AG09319 (cell line): ENCODE results near the gene HSF2BP.
"Not testable (repeated sequence)": the region's sequence is repeated elsewhere in the genome, so short reads cannot be mapped to it uniquely, and the experiment has no call there.

Source experiments
- DNase-seq: peaks from one replicate; pipeline ENCODE4 v3.0.0-alpha.2; 2010; ENCODE audit warnings: low read depth; ENCODE audit errors: extremely low read depth
- TF ChIP-seq, protein P1 (sequence below): IDR thresholded peaks from 2 replicates; pipeline ENCODE4 v1.5.1; 2011; ENCODE audit warnings: low read depth, mild to moderate bottlenecking, inconsistent platforms, low read length, moderate library complexity

The HSF2BP gene

DNA sequence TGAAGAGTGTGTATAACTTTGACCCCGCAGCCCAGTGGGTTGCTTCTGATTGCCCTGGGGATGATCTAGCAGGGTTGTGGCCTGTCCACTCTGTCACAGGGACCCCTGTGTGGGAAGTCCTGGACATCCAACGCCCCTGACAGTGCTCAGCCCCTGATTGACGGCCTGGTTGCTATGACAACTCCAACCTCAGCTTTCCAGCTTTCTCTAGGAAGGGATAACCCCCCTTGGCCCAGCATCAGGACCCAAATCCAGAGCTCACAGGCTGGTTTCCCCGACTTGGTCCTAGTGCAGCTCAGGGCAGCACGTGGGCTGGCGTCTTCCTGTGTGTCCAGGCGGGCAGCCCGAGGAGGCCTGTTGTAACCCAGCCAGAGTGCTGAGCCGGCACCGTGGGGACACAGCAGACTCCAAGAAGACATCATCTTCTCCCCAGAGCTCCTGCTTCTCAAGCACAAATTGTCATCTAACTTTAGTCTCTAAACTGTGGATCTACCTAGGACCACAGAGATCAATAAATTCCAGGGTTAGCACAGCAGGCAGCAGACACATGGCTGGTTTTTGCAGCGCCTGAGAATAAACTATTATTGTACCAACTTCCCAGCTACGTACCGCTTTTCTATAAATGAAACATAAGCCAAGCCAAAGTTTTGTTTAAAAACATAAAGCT lies 40.8 kb upstream of the HSF2BP start:
- TF ChIP-seq, protein P1, sequence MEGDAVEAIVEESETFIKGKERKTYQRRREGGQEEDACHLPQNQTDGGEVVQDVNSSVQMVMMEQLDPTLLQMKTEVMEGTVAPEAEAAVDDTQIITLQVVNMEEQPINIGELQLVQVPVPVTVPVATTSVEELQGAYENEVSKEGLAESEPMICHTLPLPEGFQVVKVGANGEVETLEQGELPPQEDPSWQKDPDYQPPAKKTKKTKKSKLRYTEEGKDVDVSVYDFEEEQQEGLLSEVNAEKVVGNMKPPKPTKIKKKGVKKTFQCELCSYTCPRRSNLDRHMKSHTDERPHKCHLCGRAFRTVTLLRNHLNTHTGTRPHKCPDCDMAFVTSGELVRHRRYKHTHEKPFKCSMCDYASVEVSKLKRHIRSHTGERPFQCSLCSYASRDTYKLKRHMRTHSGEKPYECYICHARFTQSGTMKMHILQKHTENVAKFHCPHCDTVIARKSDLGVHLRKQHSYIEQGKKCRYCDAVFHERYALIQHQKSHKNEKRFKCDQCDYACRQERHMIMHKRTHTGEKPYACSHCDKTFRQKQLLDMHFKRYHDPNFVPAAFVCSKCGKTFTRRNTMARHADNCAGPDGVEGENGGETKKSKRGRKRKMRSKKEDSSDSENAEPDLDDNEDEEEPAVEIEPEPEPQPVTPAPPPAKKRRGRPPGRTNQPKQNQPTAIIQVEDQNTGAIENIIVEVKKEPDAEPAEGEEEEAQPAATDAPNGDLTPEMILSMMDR, result no peak
- DNase-seq, result no peak

DNA sequence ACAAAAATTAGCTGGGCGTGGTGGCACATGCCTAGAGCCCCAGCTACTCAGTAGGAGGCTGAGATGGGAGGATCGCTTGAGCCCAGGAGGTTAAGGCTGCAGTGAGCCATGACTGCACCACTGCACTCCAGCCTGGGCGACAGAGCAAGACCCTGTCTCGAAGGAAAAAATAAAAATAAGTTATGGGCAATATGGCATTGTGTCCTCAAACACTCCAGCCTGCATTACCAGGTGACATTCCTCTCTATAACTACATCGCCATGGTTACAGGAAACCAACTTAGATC lies 40.1 kb upstream of the HSF2BP start:
- DNase-seq, result not testable (repeated sequence)

DNA sequence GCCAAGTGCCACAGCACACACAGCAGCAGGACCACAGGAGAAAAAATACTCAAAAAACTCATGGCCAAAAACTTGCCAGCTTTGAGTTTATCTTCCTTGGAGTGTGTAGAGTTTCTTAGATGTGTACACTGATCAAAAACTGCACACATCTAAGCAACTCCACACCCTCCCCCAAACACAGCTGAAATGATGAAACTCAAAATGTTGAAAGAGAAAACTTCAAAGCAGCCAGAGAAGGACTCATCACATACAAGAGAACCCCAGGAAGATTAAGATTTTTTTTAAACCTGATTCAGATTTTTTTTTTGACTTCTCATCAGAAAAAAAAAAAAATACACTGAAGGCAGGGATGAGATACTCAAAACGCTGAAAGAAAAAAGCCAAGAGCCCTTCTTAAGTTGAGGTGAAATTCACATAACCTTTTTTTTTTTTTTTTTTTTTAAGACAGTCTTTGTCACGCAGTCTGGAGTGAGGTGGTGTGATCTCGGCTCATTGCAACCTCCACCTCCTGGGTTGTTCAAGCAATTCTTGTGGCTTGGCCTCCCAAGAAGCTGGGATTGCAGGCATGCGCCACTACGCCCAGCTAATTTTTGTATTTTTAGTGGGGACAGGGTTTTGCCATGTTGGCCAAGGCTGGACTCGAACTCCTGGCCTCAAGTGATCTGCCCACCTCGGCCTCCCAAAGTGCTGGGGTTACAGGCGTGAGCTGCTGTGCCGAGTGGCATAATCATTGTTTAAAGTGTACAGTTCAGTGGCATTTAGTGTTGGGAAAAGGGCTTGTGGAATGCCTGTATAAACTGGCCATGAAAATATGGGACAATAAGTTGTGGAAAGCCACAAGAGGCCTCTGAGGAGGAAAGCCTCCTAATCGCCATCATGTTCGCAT lies 38.7 kb upstream of the HSF2BP start:
- DNase-seq, result no peak
- TF ChIP-seq, protein P1, result no peak

DNA sequence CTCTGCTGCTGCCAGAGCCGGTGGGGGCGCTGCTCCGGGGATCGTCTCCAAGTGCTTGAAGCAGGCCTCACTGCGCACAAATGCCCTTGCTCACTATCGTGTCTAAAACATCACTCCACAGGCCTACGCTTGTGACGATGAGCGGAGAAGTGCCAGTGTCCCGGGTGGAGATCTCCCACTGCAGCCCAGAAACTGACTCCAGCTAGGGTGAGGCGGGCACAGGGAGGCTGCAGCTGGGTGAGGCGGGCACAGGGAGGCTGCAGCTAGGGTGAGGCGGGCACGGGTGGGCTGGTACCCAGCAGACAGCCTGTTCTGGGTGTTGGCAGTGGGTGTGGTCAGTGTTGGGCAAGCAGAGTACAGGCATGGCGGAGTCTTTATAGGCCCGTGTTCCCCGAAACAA lies 36.9 kb upstream of the HSF2BP start:
- DNase-seq, result no peak
- TF ChIP-seq, protein P1, result no peak

DNA sequence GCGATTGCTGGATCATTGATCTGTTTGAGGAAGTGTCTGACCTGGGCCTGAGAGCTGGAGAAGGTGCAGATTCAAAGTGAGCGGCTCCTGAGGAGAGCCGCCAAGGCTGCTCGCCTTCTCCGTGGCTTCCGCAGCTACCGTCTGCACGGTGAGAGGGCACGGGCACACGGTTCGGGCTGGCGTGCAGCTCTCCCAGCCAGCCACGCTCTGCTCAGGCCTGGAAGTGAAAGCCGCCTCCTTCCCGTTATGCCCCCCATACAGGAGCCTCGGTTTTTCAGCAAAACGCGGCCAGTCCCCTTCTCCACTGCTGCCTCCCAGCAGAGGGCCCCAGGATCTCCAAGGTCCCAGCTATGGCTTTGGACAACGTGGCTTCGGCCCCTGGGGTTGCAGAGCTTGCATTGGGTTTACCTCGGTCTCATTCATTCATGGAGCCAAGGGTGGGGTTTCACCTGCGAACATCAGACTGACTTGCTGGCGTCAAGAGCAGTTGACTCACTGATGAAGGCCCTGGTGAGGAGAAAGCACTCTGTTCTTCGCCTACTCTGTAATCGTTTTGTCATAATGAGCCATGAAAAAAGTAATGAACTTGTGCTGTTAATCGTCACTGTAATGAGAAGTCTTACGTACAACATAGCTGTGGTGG lies 35.3 kb upstream of the HSF2BP start:
- no peak for DNase-seq
- TF ChIP-seq, protein P1, result no peak

DNA sequence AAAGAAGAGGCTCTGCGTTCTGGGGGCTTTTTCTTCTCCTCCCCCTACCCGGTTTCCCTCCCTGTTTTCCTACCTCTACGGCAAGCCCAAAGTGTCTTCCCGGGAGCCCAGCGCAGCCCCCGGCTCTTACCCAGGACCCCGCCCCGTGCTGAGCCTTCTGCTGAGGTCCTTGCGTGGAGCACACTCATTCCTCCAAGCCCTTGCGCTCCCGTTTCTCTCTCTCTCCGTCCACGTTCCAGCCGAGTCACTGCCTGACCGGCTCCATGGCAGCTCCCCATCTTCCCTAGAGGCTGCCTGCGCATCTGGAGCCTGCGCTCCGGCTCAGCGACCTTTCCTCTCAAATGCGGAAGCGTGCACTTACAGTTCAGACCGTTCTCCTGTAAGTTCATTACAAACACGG lies 34.7 kb upstream of the HSF2BP start:
- TF ChIP-seq, protein P1, result no peak
- no peak for DNase-seq

DNA sequence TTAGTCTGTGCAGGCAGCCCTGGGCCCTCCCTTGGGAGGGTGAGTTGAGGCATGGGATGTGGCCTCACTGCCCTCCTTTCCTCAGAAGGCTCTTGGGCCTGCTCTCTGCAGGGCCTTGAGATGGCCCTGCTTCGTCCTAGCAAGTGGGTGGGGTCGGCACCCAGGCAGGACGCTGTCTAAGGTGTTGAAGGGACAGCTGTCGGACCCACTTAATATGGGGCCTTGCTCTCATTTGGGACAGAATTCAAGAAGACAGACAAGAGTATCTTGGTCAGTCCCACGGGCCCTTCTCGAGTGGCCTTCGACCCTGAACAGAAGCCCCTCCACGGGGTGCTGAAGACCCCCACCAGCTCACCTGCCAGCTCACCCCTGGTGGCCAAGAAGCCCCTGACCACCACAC lies 33.7 kb upstream of the HSF2BP start:
- no peak for DNase-seq
- TF ChIP-seq, protein P1, result no peak
